ENCODE data around the gene CDC16. TPM values are rescaled to one million over a fixed set of nuclear protein-coding genes. Genes with fewer than 3 reads are reported as not detected.

Gene CDC16
- total and polyA plus RNA-seq, 2 of the 8 experiments (the other 6 are each of a cell fraction or from before 2014, with no cell fraction given) = 42.5 to 83.4 TPM

GRCh38 chr13:114229506-114229905 lies 5.2 kb upstream of the CDC16 start (continued):
- TF ChIP-seq NANOG (IDR thresholded peaks at IDR 0.05; ENCODE audit: insufficient read depth, low read depth, low read length, poor library complexity, severe bottlenecking) = no peak
